Smooth muscle cell (in vitro differentiated cells): ENCODE measurements around the gene BAIAP2L2. TPM values are rescaled to one million over a fixed set of nuclear protein-coding genes. Genes with fewer than 3 reads are reported as not detected.

ENCODE experiments used
- DNase-seq: peaks from one replicate; lab custom pipeline; 2025; ENCODE audit not compliant: unreplicated experiment; lab: John Stamatoyannopoulos, UW
- H2AFZ ChIP-seq: fragments of 200-600 bp; sonication (generic); 2 replicates; pipeline ENCODE4 v1.6.0; 2016; ENCODE audit warnings: antibody characterized with exemption, low read depth, mild to moderate bottlenecking
- H3F3A ChIP-seq: fragments of 200-600 bp; sonication (generic); 2 replicates; pipeline ENCODE4 v1.6.0; 2017; ENCODE audit warnings: antibody characterized with exemption, low read depth
- H3K27ac ChIP-seq: fragments of 200-600 bp; sonication (generic); 2 replicates; pipeline ENCODE4 v1.5.1; 2016; ENCODE audit warnings: low read depth, mild to moderate bottlenecking
- H3K27me3 ChIP-seq: fragments of 200-600 bp; sonication (generic); 2 replicates; pipeline ENCODE4 v1.6.1; 2016; ENCODE audit warnings: low read depth, mild to moderate bottlenecking
- H3K36me3 ChIP-seq: fragments of 200-600 bp; sonication (generic); 2 replicates; pipeline ENCODE4 v1.5.1; 2016; ENCODE audit warnings: low read depth
- H3K4me1 ChIP-seq: fragments of 200-600 bp; sonication (generic); 2 replicates; pipeline ENCODE4 v1.5.1; 2016; ENCODE audit warnings: low read depth
- H3K4me2 ChIP-seq: fragments of 200-600 bp; sonication (generic); 2 replicates; pipeline ENCODE4 v1.6.0; 2016; ENCODE audit warnings: mild to moderate bottlenecking
- H3K4me3 ChIP-seq: fragments of 200-600 bp; sonication (generic); 2 replicates; pipeline ENCODE4 v1.5.1; 2016; ENCODE audit warnings: mild to moderate bottlenecking
- H3K79me2 ChIP-seq: fragments of 200-600 bp; sonication (generic); 2 replicates; pipeline ENCODE4 v1.6.0; 2016; ENCODE audit warnings: low read depth, mild to moderate bottlenecking
- H3K9ac ChIP-seq: fragments of 200-600 bp; sonication (generic); 2 replicates; pipeline ENCODE4 v1.6.0; 2016; ENCODE audit warnings: low read depth
- H3K9me3 ChIP-seq: fragments of 200-600 bp; sonication (generic); replicated peaks from 2 replicates; pipeline ENCODE4 v1.5.1; 2016; ENCODE audit warnings: low read depth
- H4K20me1 ChIP-seq: fragments of 200-600 bp; sonication (generic); 2 replicates; pipeline ENCODE4 v1.6.0; 2016; ENCODE audit warnings: low read depth
- WGBS: methylation state at CpG from one replicate; pipeline ENCODE4 v1.1.7; 2016; ENCODE audit warnings: low lambda C conversion rate; 5-methylcytosine and 5-hydroxymethylcytosine counted together
- polyA plus RNA-seq: library from polyadenylated mRNA; unstranded; fragments of >200 nt; fragmentation: Nextera tagmentation; extraction: Ambion mirVana; gene quantifications from 2 replicates; pipeline ENCODE4 v1.2.1, GENCODE V29; 2016
- total RNA-seq: library from RNA; depleted of rRNA; stranded (reverse); fragments of >200 nt; gene quantifications from 2 replicates; pipeline ENCODE4 v1.2.3, GENCODE V29; 2014
- TF ChIP-seq, protein P1 (sequence below): fragments of 200-600 bp; sonication (generic); IDR thresholded peaks from 2 replicates; pipeline ENCODE4 v1.5.1; 2017; ENCODE audit warnings: borderline replicate concordance, mild to moderate bottlenecking, antibody characterized with exemption; ENCODE audit not compliant: insufficient read depth, poor library complexity, severe bottlenecking

Gene BAIAP2L2
- total and polyA plus RNA-seq, 2 experiments from 2014 or later, result 0.13 to 1.3 TPM

DNA sequence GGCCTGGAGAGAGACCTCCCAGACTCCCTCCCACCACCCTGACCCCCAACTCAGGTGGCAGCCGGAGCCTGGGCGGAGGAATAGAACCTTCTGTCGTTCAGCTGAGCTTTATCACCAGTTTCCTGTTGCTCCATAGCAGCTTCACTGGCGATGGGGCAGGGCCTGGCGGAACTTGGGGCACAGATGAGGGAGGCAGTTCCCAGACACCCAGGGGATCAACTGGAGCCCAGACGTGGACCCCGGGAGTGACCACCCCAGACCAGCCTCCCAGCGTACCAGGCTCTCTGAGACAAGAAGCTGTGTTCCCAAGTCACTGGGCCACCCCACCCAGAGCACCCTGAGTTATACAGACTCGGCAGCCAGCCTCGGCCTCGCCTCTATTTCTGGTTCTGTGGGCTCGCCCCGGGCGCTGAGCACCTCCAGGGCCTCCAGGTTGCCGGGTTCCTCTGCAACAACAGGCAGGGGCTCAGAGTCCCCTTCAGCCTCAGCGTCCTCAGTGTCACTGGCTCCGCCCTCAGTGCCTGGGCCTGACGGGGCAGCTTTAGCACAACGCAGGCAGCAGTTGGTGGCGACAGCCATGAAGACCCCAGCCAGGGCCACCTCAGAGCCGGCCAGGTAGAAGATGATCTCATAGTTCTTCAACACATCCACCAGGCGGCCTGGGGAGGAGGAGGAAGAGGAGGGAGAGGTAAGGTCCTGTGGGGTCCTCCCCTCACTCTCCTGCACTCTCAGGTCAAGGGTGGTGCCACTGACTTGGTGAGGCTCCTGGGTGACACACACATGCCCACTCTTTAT is 32.2 kb downstream of the BAIAP2L2 start:
- Histone ChIP-seq H3K4me1 (peaks cover 4% of the 10 kb centered on the region), H3K79me2 (no peaks in the 10 kb centered on the region), H3K4me2 (no peak overlapping the region), H3K9me3 (no peaks in the 10 kb centered on the region), H3K4me3 (no peak overlapping the region), H3K27ac (no peak overlapping the region), H2AFZ (no peak overlapping the region), H3K27me3 (peaks cover 4% of the 10 kb centered on the region), H3F3A (no peaks in the 10 kb centered on the region), H3K36me3 (no peaks in the 10 kb centered on the region), H4K20me1 (no peaks in the 10 kb centered on the region), H3K9ac (no peak overlapping the region)
- 83% methylated on average over 21 of the region's 22 CpGs for WGBS
- TF ChIP-seq, protein P1, sequence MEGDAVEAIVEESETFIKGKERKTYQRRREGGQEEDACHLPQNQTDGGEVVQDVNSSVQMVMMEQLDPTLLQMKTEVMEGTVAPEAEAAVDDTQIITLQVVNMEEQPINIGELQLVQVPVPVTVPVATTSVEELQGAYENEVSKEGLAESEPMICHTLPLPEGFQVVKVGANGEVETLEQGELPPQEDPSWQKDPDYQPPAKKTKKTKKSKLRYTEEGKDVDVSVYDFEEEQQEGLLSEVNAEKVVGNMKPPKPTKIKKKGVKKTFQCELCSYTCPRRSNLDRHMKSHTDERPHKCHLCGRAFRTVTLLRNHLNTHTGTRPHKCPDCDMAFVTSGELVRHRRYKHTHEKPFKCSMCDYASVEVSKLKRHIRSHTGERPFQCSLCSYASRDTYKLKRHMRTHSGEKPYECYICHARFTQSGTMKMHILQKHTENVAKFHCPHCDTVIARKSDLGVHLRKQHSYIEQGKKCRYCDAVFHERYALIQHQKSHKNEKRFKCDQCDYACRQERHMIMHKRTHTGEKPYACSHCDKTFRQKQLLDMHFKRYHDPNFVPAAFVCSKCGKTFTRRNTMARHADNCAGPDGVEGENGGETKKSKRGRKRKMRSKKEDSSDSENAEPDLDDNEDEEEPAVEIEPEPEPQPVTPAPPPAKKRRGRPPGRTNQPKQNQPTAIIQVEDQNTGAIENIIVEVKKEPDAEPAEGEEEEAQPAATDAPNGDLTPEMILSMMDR, result no peak
- DNase-seq, result no peak

DNA sequence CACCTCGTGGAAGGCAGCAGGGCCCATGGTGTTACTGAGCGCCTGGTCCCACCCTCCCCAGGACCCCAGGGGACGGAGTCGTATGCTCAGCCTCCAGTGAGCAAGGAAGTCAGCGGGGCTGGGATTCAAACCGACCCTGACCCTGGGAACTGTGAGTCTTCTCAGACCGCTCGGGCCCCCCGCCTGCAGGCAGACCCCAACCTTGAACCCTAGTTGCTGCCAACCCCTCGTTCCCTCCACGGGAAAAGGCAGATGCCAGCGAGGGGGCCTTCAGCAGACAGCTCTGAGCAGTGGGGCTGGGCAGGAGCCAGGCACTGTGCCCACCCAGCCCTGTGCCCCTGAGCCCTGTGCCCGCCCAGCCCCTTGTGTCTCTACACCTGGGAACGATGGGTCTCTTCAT is 32.9 kb downstream of the BAIAP2L2 start:
- Histone ChIP-seq H3K9ac (no peak overlapping the region), H3K9me3 (no peaks in the 10 kb centered on the region), H3K4me2 (no peak overlapping the region), H3K27me3 (peaks cover 4% of the 10 kb centered on the region), H3K27ac (no peak overlapping the region), H3F3A (no peaks in the 10 kb centered on the region), H3K36me3 (no peaks in the 10 kb centered on the region), H2AFZ (no peak overlapping the region), H3K4me1 (peaks cover 4% of the 10 kb centered on the region), H3K4me3 (no peak overlapping the region), H4K20me1 (no peaks in the 10 kb centered on the region), H3K79me2 (no peaks in the 10 kb centered on the region)
- DNase-seq, result no peak
- TF ChIP-seq, protein P1, result no peak
- WGBS, result 97% methylated on average over 14 of the region's 14 CpGs

DNA sequence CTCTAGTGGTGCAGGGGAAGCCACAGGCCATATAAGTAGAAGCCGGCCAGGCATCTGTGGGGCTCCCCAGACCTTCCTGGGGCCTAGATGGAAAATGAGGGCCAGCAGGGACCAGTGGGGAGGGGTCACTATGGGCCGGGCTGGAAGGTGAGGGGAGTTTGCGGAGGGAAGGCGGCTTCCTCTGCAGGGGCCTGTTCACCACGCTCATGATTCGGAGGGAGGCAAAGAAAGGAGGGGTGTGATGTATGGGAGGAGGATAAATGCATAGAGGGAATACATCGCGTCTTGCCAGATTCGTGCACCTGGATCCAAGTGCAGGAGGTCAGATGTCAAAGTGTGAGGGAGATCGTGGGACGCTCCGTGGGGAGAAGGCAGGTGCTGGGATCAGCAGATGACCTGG is 33.4 kb downstream of the BAIAP2L2 start:
- Histone ChIP-seq H3K4me1 (peaks cover 4% of the 10 kb centered on the region), H3K27ac (no peak overlapping the region), H3K4me3 (no peak overlapping the region), H3K4me2 (no peak overlapping the region), H3K36me3 (no peaks in the 10 kb centered on the region), H3F3A (no peaks in the 10 kb centered on the region), H2AFZ (no peak overlapping the region), H3K9ac (no peak overlapping the region), H4K20me1 (no peaks in the 10 kb centered on the region), H3K27me3 (peaks cover 4% of the 10 kb centered on the region), H3K79me2 (no peaks in the 10 kb centered on the region), H3K9me3 (no peaks in the 10 kb centered on the region)
- DNase-seq, result no peak
- WGBS, result 93% methylated on average over 12 of the region's 12 CpGs
- TF ChIP-seq, protein P1, result no peak

DNA sequence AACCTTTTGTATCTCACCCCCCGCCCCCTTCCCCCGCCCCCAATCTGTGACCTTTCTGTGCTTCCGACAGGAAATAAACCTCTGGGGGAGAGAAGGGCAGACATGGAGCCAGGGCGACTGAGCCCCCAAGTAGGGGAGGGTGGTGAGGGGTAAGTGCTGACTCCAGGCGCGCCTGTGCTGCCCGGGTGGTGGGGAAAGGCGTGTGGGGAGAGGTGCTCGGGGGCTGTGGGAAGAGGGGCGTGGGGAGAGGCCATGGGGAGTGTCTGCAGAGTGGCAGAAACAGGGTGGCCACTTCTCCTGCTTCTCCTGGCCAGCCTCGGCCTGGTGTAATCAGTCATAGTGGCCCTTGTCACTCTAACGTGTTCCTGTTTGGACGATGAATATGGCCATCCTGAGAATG is 34.5 kb downstream of the BAIAP2L2 start:
- H3K4me3 ChIP-seq, result no peak overlapping the region
- H3K9me3 ChIP-seq, result no peaks in the 10 kb centered on the region
- no peak overlapping the region for H3K4me2 ChIP-seq
- no peak overlapping the region for H2AFZ ChIP-seq
- no peaks in the 10 kb centered on the region for H3K27me3 ChIP-seq
- H3K27ac ChIP-seq, result no peak overlapping the region
- H3K79me2 ChIP-seq, result no peaks in the 10 kb centered on the region
- no peak for DNase-seq
- no peaks in the 10 kb centered on the region for H4K20me1 ChIP-seq
- no peaks in the 10 kb centered on the region for H3K36me3 ChIP-seq
- TF ChIP-seq, protein P1, result no peak
- no peak overlapping the region for H3K9ac ChIP-seq
- H3K4me1 ChIP-seq, result no peaks in the 10 kb centered on the region
- 91% methylated on average over 13 of the region's 13 CpGs for WGBS
- no peaks in the 10 kb centered on the region for H3F3A ChIP-seq
